NCI-H524 (cell line): ENCODE measurements around the gene ZFP62.

Experiments
- DNase-seq, 2 experiments: peaks; one replicate each; lab custom pipeline; 2025; lab: John Stamatoyannopoulos, UW

The ZFP62 gene

GRCh38 chr5:180810210-180810958 lies 50.7 kb downstream of the ZFP62 start:
- DNase-seq = peak; percentile 79 to 86

DNA sequence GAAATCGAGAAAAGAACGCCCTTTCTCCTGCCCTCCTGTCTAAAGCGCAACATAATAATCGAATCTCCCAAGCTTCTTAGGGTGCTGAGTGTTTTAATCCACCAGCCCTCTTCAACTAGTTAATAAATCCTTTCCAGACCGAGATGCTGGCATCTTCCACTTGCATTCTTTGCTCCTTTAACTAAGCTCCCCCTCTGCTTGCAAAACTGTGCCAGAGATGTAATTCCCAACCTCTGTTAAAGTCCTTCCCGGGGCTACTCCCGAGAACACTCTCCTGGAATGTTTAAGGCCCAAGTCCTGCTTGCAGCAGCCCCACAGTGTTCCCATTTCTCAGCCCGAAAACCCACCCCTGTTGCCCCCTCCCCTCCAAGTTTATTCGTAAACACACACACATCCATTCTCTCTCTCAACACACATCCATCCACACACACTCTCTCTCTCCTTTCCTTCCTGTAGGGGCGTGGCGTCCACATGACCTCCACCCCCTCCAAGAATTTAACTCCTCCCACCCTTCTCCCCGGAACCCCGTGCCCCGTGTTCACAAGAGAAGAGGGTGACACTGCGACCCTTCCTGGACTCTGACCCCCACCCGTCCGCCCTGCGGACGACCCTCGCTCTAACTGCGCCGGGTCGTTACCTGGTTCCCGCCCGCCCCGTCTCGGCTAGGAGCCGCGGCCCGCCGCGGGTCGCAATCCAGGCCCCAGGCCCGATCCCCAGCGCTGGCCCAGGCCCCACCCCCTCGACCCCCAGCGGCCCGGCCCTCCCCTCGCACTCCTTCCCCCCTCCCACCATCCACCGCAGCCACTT lies 51.5 kb downstream of the ZFP62 start:
- DNase-seq = peak; percentile 59 to 75

GRCh38 chr5:180808461-180809000 lies 52.5 kb downstream of the ZFP62 start:
- peak in 1 of 2 experiments; percentile 12 for DNase-seq

GRCh38 chr5:180807654-180808414 lies 53.2 kb downstream of the ZFP62 start:
- no peak for DNase-seq

- DNase-seq = no peak
Observed at GRCh38 chr5:180807046-180807445, 54.0 kb downstream of the ZFP62 start.

DNA sequence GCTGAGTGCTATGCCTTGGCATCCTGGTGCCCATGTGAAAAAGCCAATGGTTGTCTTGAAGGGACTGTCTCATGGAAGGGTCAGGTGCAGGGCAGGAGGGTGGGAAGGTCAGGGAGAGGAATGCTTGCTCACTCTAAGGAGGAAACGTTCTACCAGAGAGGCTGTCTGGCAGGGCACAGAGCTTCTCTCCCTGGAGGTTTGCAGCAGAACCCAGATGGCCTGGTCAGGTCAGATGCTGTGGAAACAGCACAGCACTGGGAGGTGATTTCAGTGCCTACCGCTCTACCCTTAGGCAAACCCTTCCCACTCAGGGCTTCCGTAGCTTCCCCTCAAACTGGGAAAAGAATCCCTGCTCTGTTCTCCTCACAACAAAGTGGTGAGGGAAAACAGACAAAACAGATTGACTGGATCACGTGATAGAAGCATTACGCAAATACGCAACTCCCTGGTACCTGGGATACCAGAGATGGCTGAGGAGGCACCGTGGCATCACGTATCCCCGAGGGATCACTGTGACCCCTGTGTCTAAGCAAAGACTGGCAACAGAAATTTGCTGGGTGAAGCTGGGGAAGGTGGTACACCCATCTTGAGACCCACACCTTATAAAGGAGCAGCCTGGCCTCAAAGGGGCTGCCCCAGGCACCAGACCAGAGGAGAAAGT lies 54.6 kb downstream of the ZFP62 start:
- no peak for DNase-seq

- DNase-seq = no peak
Observed at GRCh38 chr5:180804129-180804618, 56.9 kb downstream of the ZFP62 start.

DNA sequence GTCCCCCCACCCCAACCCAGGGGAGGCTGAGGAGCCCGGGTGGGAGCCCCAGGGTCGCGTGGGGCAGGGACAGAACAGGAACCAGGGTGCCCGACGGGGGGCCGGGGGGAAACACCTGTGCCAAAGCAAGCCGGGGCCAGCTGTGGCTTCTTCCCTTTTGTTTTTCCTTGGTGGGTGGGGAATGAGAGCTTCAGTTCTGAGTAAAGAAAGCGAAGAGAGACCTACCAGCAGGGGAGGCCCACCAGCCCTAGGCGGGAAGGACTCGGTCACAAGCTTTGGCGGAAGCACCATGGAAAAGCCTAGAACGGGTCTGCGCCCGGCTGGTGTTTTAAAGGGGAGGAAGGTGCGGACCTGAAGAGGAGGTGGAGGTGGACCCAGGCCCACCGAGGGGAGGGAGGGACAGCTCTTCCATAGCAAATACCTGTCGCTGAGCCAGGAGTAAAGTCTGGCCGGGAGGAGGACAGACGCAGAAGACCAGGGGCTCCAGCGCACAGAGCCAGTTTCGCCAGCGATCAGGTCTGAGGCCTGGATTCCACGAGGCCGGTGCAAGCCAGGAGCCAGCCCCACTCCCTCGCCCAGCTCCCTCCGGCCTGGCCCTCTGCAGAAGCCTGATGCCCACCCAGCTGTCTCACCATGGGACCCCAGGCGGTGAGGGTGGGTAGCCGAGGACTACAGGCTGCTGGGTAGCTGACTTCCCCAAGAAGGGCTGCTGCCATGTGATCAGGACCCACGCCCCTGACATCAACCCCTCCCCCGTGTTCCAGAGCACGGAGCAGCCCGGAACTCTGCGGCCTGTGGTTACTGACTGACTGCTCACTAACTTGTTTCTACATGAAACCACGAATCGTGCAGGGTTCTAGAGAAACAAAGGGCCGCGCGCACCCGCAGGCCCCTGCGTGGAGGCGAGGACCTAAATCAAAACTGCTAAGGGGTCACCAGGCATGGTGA lies 57.6 kb downstream of the ZFP62 start:
- no peak for DNase-seq

DNA sequence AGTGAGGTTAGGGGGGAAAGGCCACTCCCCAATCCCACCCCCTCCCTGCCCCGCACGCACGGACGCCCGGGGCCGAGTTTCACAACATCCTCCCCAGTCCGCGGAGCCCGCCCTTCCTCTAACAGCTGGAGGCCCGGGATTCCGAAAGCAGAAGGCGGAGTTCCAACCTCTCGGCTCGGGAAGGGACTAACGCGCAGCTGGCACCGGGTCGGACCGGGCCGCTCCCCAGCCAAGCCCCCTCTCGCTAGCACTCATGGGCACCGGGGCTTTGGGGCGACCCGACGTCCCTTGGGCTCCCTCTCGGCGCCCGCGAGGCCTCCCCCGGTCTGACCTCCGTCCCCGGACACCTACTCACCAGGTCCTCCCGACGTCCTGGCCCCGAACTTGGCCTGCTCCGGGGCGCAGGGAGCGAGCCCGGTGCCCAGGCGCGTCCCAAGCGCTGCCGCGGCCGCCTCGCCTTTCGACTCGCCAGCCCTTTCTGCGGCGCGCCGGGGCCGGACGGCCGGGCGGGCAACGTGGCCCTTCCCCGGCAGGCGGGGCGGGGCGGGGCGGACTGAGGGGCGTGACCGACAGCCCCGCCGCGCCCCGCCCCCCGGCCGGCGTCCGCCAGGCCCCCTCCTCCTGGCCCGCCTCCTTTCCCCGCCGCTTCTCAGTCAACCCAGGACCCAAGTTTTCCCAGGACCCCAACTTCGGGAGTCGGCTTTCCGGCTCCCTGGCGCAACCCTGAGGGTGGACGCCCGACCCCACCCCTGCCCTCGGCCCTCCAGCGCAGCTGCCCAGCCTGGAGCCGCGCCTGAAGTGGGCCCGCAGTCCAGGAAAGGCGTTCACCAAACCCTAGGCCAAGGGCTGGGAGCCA lies 58.5 kb downstream of the ZFP62 start, which contains the start of gene MGAT1:
MGAT1 (minus strand) TSS at position 482 of the 856 bp plus-strand sequence. CDS start 9,835 bp downstream, outside the sequence.
- DNase-seq = peak in 1 of 2 experiments; percentile 25

- DNase-seq = no peak
Observed at GRCh38 chr5:180801596-180802324, 59.3 kb downstream of the ZFP62 start.

GRCh38 chr5:180799902-180800801 lies 60.9 kb downstream of the ZFP62 start:
- DNase-seq = no peak

- DNase-seq = peak in 1 of 2 experiments; percentile 7
Observed at GRCh38 chr5:180799194-180799593, 61.9 kb downstream of the ZFP62 start.

- no peak for DNase-seq
Observed at GRCh38 chr5:180798193-180798592, 62.9 kb downstream of the ZFP62 start.
